Measurements from ENCODE around the gene URI1.
A peak's percentile ranks its signal among the peaks of the same experiment; 100 is the strongest.

DNA sequence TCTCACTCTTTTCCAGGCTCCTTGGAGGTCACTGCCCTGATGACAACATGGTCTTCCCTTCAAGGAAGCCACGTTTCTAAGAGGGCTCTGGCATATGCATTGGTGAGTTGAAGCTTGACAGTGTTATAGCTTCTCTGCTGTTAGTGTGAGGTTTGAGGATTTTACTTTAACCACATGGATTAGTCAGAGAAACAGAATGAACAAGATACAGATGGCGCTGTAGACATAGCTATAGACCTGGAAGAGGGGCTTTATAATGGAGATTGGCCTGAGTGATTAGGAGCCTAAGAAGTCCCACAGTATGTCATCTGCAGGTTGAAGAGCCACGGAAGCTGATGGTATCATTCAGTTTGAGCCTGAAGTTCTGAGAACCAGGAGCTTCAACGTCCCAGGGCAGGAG lies 18.4 kb upstream of the URI1 start:
- TF ChIP-seq, protein P1, sequence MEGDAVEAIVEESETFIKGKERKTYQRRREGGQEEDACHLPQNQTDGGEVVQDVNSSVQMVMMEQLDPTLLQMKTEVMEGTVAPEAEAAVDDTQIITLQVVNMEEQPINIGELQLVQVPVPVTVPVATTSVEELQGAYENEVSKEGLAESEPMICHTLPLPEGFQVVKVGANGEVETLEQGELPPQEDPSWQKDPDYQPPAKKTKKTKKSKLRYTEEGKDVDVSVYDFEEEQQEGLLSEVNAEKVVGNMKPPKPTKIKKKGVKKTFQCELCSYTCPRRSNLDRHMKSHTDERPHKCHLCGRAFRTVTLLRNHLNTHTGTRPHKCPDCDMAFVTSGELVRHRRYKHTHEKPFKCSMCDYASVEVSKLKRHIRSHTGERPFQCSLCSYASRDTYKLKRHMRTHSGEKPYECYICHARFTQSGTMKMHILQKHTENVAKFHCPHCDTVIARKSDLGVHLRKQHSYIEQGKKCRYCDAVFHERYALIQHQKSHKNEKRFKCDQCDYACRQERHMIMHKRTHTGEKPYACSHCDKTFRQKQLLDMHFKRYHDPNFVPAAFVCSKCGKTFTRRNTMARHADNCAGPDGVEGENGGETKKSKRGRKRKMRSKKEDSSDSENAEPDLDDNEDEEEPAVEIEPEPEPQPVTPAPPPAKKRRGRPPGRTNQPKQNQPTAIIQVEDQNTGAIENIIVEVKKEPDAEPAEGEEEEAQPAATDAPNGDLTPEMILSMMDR (IDR thresholded peaks at IDR 0.05; ENCODE audit: low read length) = peak; percentile 35; the same call in 1 of the 2 replicates
- no peak for TF ChIP-seq EZH2 (IDR thresholded peaks at IDR 0.05; ENCODE audit: borderline replicate concordance, low read length)
